NCI-H774 (cell line): ENCODE data around the gene HAGHL.

Source experiments
- DNase-seq: peaks from one replicate; lab custom pipeline; 2025; lab: John Stamatoyannopoulos, UW

The HAGHL gene, protein sequence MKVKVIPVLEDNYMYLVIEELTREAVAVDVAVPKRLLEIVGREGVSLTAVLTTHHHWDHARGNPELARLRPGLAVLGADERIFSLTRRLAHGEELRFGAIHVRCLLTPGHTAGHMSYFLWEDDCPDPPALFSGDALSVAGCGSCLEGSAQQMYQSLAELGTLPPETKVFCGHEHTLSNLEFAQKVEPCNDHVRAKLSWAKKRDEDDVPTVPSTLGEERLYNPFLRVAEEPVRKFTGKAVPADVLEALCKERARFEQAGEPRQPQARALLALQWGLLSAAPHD

DNA sequence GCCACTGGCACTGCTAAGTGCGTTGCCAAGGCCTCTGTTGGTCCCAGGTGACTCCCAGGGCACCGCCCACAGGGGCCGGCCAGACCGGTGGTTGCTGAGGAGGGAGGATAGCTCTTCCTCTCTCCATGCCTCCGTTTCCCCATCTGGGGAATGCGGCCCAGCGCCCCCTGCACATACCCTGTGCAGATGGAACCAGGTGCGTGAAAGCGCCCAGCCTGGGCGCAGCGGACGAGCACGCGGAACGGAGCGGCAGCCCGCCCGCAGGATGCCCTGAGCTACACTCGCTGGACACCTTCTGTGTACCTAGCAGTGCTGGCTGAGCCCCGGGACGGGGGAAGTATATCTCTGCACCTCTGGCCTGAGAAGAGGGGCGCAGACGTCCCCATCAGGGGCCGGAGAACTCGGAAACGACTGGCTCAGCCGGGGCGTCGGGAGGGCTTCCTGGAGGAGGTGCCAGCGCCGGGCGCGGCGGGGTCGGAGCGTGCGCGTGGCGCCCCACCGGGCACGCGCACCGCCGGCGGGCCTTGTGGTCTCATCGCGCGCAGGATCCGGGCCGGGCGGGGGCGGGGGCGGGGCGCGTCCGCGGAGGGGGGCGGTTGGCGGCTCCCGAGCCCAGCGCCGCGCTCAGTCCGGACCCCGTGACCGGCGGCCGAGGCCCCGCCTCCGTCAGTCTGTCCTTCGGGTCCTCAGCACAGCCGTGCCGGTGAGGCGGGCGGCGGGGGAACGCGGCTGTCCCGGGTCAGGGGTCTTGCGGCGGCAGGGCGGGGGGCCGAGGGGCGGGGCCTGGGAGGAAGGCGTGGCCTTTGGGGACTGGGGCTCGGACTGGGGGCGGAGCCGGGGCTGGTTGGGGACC is at the start of gene HAGHL, which contains the start of gene CCDC78:
Gene HAGHL, plus strand, starts transcription at position 669 of the 853 bp plus-strand sequence. CDS start 404 bp downstream, outside the sequence.
Gene CCDC78, minus strand, starts transcription at position 6 of the 853 bp plus-strand sequence. CDS start 76 bp downstream, outside the sequence.
- DNase-seq: no peak

DNA sequence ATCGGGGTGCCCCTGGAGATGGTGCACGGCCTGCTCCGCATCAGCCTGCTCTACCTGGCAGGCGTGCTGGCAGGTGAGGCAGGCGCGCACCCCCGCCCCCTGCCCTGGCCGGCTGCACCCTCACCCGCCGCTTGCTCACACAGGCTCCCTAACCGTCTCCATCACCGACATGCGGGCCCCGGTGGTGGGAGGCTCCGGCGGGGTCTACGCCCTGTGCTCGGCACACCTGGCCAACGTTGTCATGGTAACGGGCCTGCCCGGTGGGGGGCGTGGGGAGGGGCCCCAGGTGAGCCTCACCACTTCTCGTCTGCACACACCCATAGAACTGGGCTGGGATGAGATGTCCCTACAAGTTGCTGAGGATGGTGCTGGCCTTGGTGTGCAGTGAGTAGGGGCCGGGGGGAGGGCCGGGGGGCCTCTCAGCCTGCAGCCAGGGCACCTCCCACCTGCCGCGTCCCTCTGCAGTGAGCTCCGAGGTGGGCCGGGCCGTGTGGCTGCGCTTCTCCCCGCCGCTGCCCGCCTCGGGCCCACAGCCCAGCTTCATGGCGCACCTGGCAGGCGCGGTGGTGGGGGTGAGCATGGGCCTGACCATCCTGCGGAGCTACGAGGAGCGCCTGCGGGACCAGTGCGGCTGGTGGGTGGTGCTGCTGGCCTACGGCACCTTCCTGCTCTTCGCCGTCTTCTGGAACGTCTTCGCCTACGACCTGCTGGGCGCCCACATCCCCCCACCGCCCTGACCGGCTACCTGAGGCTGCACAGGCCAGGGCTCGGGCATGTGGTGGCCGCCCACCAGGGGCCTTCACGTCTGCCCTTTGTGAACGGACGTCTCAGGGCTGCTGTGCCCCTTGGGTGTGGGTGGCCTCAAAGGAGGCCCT is 49.4 kb upstream of the HAGHL start:
- DNase-seq: no peak

DNA sequence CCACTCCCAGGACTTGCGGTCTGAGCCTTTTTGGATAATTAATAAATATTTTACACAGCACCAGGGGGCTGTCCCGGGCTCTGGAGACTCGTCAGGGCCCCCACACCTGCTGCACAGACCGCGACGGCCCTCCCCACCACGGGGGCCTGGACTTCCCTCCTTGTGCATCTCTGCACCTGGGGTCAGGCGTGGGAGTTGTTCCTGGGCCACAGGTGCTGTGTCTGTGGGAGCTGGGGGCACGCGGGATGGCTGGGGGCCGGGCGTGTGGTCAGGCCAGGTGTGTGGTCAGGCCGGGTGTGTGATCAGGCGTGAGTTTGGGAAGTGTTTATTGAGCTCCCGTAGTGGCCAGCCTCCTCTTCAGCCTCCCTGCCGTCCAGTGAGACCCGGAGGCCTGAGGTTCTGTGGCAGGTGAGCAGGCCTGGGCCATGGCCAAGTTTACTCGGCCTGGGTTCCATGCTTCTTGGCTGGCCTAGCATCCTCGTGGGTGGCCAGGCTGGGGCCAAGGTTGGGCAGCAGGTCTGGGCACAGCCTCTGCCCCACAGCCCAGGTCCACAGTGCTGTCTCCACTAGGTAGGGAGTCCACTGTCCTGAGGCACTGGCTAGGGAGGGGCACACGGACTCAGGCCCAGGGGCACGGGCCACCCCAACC is 48.6 kb upstream of the HAGHL start:
- no peak for DNase-seq

DNA sequence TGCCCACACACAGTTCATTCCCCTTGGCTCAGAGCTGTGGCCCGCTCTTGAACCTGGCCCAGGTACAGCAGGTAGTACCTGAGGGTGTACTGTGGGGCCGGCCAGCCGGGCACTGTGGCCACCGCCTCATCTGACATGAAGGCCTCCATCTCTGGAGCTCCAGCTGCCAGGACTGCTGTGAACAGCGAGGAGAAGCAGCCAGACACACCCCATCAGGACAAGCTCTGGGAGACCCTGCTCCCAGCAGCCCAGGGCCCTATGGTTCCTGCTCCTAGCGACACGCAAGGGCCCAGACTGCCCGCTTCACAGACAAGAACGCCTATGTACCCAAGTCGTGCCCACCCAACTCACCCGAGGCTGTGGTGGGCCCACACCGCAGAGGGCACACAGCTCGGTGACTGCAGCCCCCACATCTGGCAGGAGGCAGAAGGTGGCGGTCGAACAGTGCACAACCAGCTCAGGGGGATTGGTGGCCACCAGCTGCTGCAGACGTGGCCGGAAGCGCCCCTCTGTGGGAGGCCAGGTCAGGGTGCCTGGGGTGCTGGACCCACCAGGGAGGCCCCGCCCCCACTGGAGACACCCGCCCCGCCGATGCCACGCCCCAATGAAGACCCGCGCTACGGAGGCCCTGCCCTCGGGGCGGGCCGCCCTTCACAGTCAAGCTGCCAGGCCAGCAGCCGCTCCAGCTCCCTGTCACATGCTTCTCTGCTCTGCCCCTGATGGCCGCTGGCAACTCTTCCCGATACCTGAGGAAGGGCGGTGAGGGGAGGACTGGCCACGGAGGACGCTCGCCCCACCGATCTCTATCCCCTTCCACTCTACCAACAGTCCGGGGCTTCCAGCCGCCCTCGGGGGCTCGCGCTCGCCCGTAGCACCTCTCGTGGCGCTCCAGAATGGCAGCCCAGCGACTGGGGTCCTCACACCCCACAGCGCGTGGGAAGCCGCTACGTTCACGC is 47.8 kb upstream of the HAGHL start:
- peak; percentile 58 for DNase-seq

DNA sequence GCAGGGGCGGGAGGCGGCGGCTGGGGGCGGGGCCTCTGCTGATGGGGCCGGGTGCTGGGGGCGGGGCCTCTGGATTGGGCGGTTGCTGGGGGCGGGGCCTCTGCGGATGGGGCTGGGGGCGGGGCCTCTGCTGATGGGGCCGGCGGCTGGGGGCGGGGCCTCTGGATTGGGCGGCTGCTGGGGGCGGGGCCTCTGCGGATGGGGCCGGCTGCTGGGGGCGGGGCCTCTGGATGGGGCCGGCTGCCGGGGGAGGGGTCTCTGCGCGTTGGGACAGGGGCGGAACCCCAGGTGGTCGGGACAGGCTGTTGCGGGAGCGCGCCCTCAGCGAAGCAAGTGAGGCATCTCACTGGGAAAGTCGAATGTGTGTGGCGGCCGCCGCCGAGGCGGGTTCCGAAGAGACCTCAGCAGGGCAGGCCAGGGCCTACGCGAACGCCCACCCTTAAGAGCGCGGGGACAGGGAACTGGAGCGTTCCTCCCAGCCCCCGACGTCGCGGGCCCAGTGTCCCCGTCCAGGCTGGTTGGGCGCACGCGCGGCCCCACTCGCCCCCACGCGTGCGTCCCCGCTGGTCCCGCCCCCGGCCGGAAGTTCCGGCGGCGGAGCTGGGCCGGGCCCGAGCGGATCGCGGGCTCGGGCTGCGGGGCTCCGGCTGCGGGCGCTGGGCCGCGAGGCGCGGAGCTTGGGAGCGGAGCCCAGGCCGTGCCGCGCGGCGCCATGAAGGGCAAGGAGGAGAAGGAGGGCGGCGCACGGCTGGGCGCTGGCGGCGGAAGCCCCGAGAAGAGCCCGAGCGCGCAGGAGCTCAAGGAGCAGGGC is 46.9 kb upstream of the HAGHL start, which contains the start of gene STUB1:
Gene STUB1, plus strand, starts transcription at position 597 of the 811 bp plus-strand sequence. Its CDS starts 116 bp downstream, at position 713.
- peak; percentile 69 for DNase-seq

DNA sequence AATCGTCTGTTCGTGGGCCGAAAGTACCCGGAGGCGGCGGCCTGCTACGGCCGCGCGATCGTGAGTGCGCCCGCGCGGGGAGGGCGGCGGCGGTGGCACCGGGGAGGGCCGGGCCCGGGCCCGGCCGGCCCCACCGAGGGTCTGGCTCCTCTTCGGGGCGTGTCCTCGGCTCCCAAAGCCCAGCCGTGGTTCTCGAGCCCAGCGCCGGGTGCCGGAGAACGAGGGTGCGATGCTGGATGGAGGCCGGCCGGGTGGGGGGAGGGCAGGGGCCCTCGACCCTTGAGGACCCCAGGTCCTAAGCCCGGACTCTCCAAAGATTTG is 46.3 kb upstream of the HAGHL start:
- DNase-seq: no peak

DNA sequence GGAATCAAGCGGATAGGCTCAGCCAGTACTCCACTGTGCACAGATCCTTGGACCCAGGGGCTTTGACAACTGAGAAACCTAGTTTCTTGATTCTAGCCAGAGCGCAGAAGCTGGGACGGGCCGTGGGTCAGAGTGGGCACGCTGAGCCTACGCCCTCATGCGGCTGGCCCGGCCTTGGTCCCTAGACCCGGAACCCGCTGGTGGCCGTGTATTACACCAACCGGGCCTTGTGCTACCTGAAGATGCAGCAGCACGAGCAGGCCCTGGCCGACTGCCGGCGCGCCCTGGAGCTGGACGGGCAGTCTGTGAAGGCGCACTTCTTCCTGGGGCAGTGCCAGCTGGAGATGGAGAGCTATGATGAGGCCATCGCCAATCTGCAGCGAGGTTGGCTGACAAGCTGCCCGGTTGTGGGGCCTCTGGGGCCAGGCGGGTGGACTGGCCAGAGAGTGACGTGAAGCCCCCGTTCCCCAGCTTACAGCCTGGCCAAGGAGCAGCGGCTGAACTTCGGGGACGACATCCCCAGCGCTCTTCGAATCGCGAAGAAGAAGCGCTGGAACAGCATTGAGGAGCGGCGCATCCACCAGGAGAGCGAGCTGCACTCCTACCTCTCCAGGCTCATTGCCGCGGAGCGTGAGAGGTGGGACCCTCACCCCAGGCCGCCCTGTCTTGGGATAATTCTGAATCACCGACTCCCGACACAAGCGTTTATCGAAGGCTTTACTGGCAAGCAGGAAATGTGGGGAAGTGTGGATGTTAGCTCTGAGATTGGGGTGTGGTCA is 45.8 kb upstream of the HAGHL start:
- no peak for DNase-seq

DNA sequence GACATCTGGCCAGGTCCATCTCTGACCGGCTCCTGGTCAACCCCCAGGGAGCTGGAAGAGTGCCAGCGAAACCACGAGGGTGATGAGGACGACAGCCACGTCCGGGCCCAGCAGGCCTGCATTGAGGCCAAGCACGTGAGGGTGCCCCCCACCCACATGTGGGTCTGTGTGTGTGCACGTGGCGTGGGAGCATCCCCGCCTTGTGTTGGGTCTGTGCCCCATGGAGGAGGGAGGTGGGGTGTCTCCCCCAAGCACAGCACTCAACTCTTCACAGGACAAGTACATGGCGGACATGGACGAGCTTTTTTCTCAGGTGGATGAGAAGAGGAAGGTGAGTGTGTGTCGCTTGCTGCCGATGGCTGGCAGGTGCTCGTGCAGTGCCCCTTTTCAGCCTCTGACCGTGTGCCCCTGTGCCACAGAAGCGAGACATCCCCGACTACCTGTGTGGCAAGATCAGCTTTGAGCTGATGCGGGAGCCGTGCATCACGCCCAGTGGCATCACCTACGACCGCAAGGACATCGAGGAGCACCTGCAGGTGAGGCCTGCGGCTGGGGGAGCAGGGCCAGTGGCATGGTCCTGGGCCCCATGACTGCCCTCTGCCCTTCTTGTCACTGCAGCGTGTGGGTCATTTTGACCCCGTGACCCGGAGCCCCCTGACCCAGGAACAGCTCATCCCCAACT is 45.0 kb upstream of the HAGHL start:
- DNase-seq: no peak

DNA sequence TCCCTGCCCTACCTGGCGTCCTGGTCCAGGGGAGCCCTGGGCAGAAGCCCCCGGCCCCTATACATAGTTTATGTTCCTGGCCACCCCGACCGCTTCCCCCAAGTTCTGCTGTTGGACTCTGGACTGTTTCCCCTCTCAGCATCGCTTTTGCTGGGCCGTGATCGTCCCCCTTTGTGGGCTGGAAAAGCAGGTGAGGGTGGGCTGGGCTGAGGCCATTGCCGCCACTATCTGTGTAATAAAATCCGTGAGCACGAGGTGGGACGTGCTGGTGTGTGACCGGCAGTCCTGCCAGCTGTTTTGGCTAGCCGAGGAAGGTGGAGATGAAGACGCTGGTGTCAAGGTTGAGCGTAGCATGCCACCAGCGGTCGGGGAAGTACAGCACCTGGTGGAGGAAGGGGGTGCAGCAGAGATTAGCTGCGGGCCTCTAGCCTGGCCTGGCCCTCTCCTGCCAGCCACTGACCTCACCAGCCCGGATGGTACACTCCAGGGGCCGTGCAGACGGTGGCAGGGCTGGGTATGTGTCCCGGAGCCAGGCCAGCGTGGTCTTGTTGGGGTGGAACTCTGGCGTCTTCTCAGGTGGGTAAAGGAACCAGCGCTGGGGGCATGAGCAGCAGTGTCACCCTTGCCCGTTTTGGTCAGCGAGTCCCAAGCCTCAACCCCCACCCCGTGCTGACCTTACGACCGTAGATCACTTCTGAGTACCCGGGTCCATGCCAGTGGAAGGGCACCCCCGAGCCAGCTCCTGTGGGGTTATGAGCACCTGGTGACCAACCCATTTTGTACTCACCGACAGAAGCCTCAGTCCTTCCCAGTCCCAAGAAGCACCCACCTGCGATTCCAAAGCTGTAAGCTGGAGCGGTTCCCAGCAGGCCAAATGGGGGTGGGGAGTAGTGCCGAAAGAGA is 44.2 kb upstream of the HAGHL start:
- no peak for DNase-seq

DNA sequence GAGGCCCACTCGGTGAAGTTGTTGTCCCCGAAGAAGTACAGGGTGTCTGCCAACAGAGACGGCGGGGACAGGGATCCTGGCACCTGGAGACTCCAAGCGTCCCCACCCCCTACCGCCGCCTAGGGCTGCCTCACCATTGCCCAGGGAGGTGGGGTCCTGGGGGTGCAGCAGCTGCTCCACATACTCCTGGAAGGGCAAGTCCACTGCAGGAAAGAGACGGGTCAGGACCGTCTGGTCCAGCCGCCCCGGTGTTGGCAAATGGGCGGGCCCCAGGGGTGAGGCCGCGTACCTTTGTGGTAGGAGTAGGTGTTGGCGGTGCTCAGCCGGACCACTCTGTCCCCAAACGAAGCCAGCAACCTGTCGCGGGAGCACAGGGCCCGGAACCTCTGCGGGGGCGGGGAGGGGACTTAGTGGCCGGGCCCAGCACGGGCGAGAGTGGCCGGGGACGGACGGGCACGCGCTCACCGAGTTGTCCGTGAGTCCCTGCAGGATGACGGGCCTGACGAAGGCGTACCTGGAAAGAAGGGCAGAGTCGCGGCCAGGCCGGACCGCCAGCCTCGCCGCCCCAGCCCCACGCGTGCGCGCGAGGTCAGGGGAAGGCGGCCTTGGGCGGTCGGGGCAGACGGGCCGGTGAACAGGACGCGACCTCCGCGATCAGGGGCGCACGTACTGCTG is 43.4 kb upstream of the HAGHL start:
- no peak for DNase-seq

DNA sequence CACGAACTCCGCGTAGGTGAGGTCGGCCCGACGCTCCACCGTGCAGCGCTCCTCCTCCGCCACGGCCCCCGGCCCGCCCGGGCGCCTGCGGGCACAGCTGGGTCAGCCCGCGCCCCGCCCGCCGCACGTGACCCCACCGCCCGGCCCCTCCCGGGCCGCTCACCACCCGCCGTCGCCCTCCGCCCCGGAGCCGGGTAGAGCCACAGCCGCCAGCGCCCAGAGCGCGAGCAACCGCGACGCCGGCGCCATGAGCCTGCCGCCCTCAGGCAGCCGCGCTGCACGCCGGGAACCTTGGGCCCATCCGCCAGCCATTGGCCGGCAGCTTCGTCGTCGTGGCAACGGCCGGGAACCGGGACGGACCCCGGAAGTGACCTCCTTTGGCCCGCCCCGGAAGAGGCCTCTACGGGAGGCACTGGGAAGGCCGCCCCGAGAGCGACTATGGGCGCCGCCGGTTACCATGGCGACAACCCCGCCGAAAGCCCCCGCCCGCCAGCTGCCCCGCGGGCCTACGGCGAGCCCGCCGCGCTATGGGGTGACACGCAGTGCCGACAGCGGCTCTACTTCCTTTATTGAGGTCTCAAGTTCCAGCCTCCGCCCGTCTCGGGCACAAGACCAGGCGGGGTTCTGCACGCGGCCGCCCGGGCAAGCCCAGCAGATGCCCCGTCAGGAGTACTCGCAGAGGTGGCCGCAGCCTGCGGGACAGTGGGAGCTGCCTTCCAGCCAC is 42.7 kb upstream of the HAGHL start, which contains the start of gene JMJD8:
Gene JMJD8, minus strand, starts transcription at position 264 of the 724 bp plus-strand sequence. Its CDS starts 15 bp downstream, at position 249.
- DNase-seq: peak; percentile 90

DNA sequence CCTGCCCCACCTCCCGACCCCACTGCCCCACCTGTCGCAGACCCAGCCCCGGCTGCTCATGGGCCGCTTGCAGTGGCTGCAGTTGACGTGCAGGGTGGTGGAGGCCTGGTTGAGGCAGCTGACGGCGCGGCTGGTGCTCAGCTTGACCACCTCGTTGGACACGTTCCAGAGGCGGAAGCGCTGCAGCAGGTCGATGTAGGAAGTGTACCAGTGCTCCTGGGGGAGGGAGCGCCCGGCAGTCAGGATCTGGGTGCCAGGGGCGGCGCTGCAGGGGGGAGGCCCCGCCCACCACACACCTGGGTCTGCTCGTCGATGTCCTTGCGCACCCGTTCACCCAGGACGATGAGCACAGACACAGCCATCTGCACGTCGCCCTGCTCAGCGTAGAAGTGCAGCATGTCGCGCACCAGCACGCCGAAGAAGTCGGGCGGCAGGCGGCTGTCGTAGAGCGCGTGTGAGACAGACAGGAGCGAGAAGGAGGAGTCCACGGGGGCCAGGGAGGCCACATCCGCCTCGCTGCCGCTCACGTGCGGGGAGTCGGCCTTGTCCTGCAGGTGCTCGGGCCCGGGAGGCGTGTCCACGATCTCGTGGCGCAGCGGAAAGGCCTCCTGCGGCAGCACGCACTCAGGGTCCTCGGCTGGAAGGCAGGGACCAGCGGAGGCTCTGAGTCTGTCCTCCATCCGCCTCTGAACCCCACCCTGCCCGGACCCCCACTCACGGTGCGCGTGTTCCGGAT is 41.8 kb upstream of the HAGHL start:
- DNase-seq: no peak

DNA sequence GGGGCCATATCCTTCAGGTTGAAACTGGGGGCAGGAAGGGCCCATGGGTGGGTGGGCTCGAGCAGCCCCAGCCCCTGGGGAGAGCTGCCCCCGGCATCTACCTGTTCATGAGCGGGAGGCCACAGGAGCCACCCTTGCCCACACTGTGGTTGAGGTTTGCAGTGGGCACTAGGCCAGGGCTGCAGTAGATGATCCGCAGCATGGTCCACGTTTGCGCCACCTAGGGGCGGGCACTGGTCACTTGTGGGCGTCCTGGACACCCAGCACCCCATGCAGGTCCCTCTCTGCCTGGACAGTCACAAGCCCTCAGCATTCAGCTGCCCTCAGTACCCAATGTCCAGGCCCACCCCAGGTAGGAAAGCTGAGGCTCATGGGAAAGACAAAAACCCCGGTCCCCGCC is 40.9 kb upstream of the HAGHL start:
- DNase-seq: no peak

DNA sequence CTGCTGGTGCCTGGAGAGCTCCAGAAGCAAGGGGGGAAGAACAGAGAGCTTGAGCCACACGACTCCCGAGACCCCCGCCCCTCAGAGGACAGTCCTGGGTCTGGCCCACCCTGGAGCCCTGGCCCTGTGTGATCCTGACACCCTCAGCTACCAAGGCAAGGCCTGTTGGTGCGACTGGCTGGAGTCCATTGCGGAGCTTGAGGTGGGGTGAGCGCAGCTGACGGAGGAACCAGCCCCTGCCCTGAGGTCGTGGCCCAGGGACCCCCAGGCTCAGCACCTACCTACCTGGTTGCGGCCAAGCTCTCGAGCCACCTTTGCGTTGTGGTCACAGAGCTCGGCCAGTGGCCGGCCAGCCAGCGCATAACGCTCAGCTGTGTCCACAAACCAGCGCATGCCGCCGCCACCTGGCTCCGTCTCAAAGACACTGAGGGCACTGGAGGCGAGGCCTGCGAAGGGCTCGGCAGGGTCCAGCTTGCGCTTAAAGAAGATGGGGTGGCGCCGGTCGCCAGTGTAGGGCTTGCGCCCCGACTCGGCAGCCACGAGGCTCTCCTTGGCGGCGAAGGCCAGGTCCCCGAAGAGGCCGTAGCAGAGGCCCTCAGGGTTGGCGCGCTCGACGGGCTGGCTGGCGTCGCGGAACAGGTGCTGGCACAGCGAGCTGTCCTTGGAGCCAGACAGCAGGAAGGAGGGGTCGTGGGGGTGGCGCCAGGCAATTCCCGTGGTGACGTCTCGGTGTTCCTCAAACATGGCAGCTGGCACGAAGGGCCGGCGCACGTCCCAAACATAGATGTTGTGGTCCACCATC is 40.2 kb upstream of the HAGHL start:
- no peak for DNase-seq
